Chondrocyte (in vitro differentiated cells): Measurements from ENCODE around the gene TTLL10. TPM values are rescaled to one million over a fixed set of nuclear protein-coding genes. Genes with fewer than 3 reads are reported as not detected.
"Not testable (repeated sequence)": the region's sequence is repeated elsewhere in the genome, so short reads cannot be mapped to it uniquely, and the experiment has no call there.

Experiments
- DNase-seq: peaks from one replicate; pipeline ENCODE4 v3.0.0; 2021; ENCODE audit warnings: mixed read lengths, low spot score
- H3K27ac Mint-ChIP-seq: one replicate; pipeline ENCODE4 v1.8.0; 2021; ENCODE audit warnings: mild to moderate bottlenecking, moderate library complexity, mixed read lengths; ENCODE audit not compliant: unreplicated experiment
- H3K27me3 Mint-ChIP-seq: 2 replicates; pipeline ENCODE4 v1.8.0; 2021; ENCODE audit warnings: low read depth, mixed read lengths
- H3K36me3 Mint-ChIP-seq: 2 replicates; pipeline ENCODE4 v1.8.0; 2021; ENCODE audit warnings: low read depth, mixed read lengths
- H3K4me1 Mint-ChIP-seq: 2 replicates; pipeline ENCODE4 v1.8.0; 2021; ENCODE audit warnings: low read depth, mild to moderate bottlenecking, mixed read lengths
- H3K4me3 Mint-ChIP-seq: one replicate; pipeline ENCODE4 v1.8.0; 2021; ENCODE audit warnings: mild to moderate bottlenecking, moderate library complexity, mixed read lengths; ENCODE audit not compliant: unreplicated experiment
- H3K9me3 Mint-ChIP-seq: 2 replicates; pipeline ENCODE4 v1.8.0; 2021; ENCODE audit warnings: low read depth, mixed read lengths
- total RNA-seq: library from RNA; stranded (reverse); gene quantifications from 3 replicates; pipeline ENCODE4 v1.2.1, GENCODE V29; 2021
- TF ChIP-seq, protein P1 (sequence below): fragments of 200-600 bp; sonication (generic); IDR thresholded peaks from 2 replicates; pipeline ENCODE4 v1.5.0; 2021; ENCODE audit warnings: antibody characterized with exemption, mild to moderate bottlenecking, moderate library complexity

TTLL10 gene
- total RNA-seq, 1 donor from 2014 or later, result not detected

DNA sequence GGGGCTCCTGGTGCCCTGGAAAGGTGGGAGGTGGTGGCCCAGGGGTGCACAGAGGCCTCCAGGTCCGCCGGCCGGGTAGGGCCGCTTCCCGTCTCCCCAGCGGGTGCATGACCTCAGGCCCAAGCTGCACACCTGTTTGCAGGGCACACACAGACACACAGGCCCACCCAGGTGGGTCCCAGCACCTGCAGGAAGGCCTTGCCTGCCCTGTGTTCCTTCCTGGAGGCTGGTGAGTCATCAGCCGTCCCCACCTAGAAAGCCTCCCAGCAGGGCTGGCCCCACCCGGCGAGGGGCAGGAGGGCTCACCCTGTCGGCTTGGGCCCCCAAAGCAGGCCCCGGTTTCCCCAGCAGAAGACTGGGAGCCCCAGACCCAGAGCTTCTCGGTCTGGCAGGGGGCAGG, 23.6 kb upstream of the TTLL10 start:
- Mint-ChIP-seq H3K36me3 (no peaks in the 10 kb centered on the region), H3K4me1 (no peaks in the 10 kb centered on the region), H3K4me3 (no peak overlapping the region), H3K27me3 (peaks cover 9% of the 10 kb centered on the region), H3K27ac (no peak overlapping the region), H3K9me3 (peaks cover 15% of the 10 kb centered on the region)
- TF ChIP-seq, protein P1, sequence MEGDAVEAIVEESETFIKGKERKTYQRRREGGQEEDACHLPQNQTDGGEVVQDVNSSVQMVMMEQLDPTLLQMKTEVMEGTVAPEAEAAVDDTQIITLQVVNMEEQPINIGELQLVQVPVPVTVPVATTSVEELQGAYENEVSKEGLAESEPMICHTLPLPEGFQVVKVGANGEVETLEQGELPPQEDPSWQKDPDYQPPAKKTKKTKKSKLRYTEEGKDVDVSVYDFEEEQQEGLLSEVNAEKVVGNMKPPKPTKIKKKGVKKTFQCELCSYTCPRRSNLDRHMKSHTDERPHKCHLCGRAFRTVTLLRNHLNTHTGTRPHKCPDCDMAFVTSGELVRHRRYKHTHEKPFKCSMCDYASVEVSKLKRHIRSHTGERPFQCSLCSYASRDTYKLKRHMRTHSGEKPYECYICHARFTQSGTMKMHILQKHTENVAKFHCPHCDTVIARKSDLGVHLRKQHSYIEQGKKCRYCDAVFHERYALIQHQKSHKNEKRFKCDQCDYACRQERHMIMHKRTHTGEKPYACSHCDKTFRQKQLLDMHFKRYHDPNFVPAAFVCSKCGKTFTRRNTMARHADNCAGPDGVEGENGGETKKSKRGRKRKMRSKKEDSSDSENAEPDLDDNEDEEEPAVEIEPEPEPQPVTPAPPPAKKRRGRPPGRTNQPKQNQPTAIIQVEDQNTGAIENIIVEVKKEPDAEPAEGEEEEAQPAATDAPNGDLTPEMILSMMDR, result no peak
- DNase-seq, result no peak

DNA sequence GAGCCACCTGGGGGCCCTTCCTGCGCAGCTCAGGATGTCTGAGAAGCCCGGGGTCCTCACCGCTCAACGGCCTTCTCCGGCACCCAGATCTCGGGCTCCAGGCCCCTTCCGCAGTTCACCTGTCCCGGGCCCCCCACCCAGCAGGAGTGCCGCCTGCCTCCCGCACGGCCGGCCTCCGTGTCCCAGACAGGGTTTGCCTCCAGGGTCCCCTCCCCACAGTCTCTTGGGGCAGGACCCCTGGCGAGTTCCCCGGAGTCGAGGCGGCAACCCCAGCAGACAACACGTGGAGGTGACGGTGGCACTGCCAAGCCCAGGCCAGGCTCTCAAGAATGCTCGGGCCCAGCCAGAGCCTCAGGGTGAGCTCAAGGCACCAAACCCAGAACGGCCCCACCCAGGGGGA, 22.4 kb upstream of the TTLL10 start:
- no peaks in the 10 kb centered on the region for H3K4me1 Mint-ChIP-seq
- no peak overlapping the region for H3K4me3 Mint-ChIP-seq
- DNase-seq, result no peak
- no peak overlapping the region for H3K27ac Mint-ChIP-seq
- peaks cover 8% of the 10 kb centered on the region for H3K27me3 Mint-ChIP-seq
- TF ChIP-seq, protein P1, result no peak
- H3K36me3 Mint-ChIP-seq, result no peaks in the 10 kb centered on the region
- H3K9me3 Mint-ChIP-seq, result peaks cover 19% of the 10 kb centered on the region

DNA sequence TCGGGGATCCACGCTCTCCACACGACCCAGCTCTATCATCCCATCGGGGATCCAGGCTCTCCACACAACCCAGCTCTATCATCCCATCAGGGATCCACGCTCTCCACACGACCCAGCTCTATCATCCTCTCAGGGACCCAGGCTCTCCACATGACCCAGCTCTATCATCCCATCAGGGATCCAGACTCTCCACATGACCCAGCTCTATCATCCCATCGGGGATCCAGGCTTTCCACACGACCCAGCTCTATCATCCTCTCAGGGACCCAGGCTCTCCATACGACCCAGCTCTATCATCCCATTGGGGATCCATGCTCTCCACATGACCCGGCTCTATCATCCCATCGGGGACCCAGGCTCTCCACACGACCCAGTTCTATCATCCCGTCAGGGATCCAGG, 21.2 kb upstream of the TTLL10 start:
- H3K27ac Mint-ChIP-seq, H3K4me1 Mint-ChIP-seq, H3K27me3 Mint-ChIP-seq: not testable (repeated sequence)

DNA sequence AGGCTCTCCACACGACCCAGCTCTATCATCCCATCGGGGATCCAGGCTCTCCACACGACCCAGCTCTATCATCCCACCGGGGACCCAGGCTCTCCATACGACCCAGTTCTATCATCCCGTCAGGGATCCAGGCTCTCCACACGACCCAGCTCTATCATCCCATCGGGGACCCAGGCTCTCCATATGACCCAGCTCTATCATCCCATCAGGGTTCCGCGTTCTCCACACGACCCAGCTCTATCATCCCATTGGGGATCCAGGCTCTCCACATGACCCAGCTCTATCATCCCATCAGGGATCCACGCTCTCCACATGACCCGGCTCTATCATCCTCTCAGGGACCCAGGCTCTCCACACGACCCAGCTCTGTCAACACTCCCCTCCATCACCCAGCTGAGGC, 20.5 kb upstream of the TTLL10 start:
- not testable (repeated sequence) for H3K4me1 Mint-ChIP-seq, H3K4me3 Mint-ChIP-seq
- H3K27ac Mint-ChIP-seq, result peak overlapping the region; percentile 49

More for the DNA sequence above, 21.2 kb upstream of the TTLL10 start:
- H3K36me3 Mint-ChIP-seq, H3K4me3 Mint-ChIP-seq, DNase-seq: not testable (repeated sequence)
- peaks cover 19% of the 10 kb centered on the region for H3K9me3 Mint-ChIP-seq

DNA sequence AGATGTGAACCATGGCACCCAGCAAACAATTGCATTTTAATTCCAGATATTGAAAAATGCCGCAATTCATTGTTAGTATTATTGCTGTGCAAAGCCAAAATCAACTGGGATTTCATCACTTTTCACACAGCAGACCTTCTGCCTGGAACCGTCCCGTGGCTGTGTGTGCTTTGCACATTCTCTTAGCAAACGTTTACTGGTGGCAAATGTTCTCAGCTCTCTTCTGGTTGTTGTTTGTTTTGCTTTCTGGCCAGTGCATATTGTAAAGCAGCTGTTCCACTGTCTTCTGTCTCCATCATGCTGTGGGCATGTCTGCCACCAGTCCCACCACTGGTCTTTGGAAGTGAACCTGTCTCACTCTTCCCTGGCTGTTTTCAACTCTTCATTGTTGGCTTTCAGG, 19.8 kb upstream of the TTLL10 start:
- no peaks in the 10 kb centered on the region for H3K36me3 Mint-ChIP-seq
- no peak for DNase-seq
- TF ChIP-seq, protein P1, result no peak
- no peaks in the 10 kb centered on the region for H3K27me3 Mint-ChIP-seq
- peaks cover 19% of the 10 kb centered on the region for H3K9me3 Mint-ChIP-seq
- no peak overlapping the region for H3K4me3 Mint-ChIP-seq
- no peaks in the 10 kb centered on the region for H3K4me1 Mint-ChIP-seq
- no peak overlapping the region for H3K27ac Mint-ChIP-seq

More for the DNA sequence above, 20.5 kb upstream of the TTLL10 start:
- DNase-seq, H3K27me3 Mint-ChIP-seq, H3K36me3 Mint-ChIP-seq: not testable (repeated sequence)
- H3K9me3 Mint-ChIP-seq, result peaks cover 19% of the 10 kb centered on the region

DNA sequence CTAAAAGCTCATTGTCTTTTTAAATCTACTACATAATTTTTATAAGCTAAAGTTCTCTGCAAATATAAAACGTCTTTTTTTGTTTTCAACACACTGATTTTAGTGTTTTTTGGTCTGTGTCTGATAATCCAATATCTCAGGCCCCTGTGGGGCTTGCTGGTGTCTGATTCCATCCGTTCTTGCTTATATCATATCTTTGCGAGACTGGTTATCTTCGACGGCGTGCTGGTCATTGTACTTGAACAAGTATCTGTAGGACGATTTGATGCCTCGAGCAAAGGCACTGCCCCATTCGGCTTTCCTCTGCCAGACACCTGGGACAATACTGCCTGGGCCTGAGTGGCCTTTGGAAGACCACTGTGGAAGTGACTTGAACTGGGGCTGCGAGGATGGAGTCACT, 18.4 kb upstream of the TTLL10 start:
- peaks cover 19% of the 10 kb centered on the region for H3K9me3 Mint-ChIP-seq
- DNase-seq, result no peak
- no peaks in the 10 kb centered on the region for H3K36me3 Mint-ChIP-seq
- TF ChIP-seq, protein P1, result no peak
- no peak overlapping the region for H3K4me3 Mint-ChIP-seq
- no peaks in the 10 kb centered on the region for H3K27me3 Mint-ChIP-seq
- no peak overlapping the region for H3K27ac Mint-ChIP-seq
- H3K4me1 Mint-ChIP-seq, result no peaks in the 10 kb centered on the region
